ENCODE measurements around the gene SLCO3A1.

The SLCO3A1 gene

GRCh38 chr15:91916051-91916450 is 62.5 kb downstream of the SLCO3A1 start:
- in situ Hi-C loops (cut with MboI; ENCODE audit: low pct_unique_long_range_greater_than_20kb, low sequenced_read_pairs, unreplicated experiment), result no loop called here
- TF ChIP-seq CTCF (IDR thresholded peaks at IDR 0.05; ENCODE audit: extremely low read depth, insufficient read depth, missing control alignments), result no peak
- no peak for DNase-seq (ENCODE audit: low spot score)

GRCh38 chr15:91917686-91918360 is 64.3 kb downstream of the SLCO3A1 start:
- in situ Hi-C loops (cut with MboI; ENCODE audit: low pct_unique_long_range_greater_than_20kb, low sequenced_read_pairs, unreplicated experiment), result no loop called here
- no peak for DNase-seq (ENCODE audit: low spot score)
- no peak for TF ChIP-seq CTCF (IDR thresholded peaks at IDR 0.05; ENCODE audit: extremely low read depth, insufficient read depth, missing control alignments)

GRCh38 chr15:91919014-91919534 is 65.6 kb downstream of the SLCO3A1 start:
- in situ Hi-C loops (cut with MboI; ENCODE audit: low pct_unique_long_range_greater_than_20kb, low sequenced_read_pairs, unreplicated experiment), result no loop called here
- DNase-seq (ENCODE audit: low spot score), result no peak

GRCh38 chr15:91921188-91921842 is 67.8 kb downstream of the SLCO3A1 start:
- in situ Hi-C loops (cut with MboI; ENCODE audit: low pct_unique_long_range_greater_than_20kb, low sequenced_read_pairs, unreplicated experiment), result no loop called here
- no peak for TF ChIP-seq CTCF (IDR thresholded peaks at IDR 0.05; ENCODE audit: extremely low read depth, insufficient read depth, missing control alignments)
- no peak for DNase-seq (ENCODE audit: low spot score)

More at GRCh38 chr15:91919014-91919534, 65.6 kb downstream of the SLCO3A1 start:
- TF ChIP-seq CTCF (IDR thresholded peaks at IDR 0.05; ENCODE audit: extremely low read depth, insufficient read depth, missing control alignments), result no peak

GRCh38 chr15:91921843-91922198 is 68.3 kb downstream of the SLCO3A1 start:
- TF ChIP-seq CTCF (IDR thresholded peaks at IDR 0.05; ENCODE audit: extremely low read depth, insufficient read depth, missing control alignments), result no peak
- DNase-seq (ENCODE audit: low spot score), result no peak
- in situ Hi-C loops (cut with MboI; ENCODE audit: low pct_unique_long_range_greater_than_20kb, low sequenced_read_pairs, unreplicated experiment), result no loop called here

- no peak for TF ChIP-seq CTCF (IDR thresholded peaks at IDR 0.05; ENCODE audit: extremely low read depth, insufficient read depth, missing control alignments)
- DNase-seq (ENCODE audit: low spot score), result no peak
- in situ Hi-C loops (cut with MboI; ENCODE audit: low pct_unique_long_range_greater_than_20kb, low sequenced_read_pairs, unreplicated experiment), result no loop called here
Observed at GRCh38 chr15:91922646-91923547, 69.4 kb downstream of the SLCO3A1 start.

All from GM13977 (cell line).